SW 1271 (cell line): ENCODE data around the gene RNF169.
"Not testable (repeated sequence)": the region's sequence is repeated elsewhere in the genome, so short reads cannot be mapped to it uniquely, and the experiment has no call there.

Experiments
- DNase-seq, 2 experiments: peaks; one replicate each; lab custom pipeline; 2025; lab: John Stamatoyannopoulos, UW

The RNF169 gene

GRCh38 chr11:74820763-74821162 lies 72.1 kb downstream of the RNF169 start:
- peak; percentile 52 to 68 for DNase-seq

GRCh38 chr11:74822170-74822569 lies 73.5 kb downstream of the RNF169 start:
- no peak for DNase-seq

DNA sequence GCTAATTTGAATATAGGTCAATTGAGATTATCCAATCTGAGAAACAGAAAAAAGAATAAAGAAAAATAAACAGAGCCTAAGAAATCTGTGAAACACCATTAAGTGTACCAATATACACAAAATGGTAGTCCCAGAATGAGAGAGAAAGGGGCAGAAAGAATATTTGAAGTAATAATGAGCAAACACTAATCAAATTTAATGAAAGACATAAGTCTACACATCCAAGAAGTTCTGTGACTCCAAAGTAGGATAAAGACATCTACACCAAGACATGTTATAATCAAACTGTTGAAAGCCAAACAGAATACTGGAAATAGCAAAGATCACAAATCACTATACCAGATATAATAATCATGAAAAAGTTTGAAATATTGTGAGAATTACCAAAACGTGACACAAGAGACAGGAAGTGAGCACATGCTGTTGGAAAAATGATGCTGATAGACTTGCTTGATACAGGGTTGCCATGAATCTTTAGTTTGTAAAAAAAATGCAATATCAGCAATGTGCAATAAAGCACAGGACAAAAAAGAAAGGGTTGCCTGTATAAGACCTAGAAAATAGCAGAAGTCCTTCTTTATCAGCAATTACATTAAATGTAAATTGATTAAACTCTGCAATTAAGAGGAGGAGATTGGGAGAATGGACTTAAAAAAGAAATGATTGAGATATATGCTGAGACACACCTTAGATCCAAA lies 75.8 kb downstream of the RNF169 start:
- no peak for DNase-seq

DNA sequence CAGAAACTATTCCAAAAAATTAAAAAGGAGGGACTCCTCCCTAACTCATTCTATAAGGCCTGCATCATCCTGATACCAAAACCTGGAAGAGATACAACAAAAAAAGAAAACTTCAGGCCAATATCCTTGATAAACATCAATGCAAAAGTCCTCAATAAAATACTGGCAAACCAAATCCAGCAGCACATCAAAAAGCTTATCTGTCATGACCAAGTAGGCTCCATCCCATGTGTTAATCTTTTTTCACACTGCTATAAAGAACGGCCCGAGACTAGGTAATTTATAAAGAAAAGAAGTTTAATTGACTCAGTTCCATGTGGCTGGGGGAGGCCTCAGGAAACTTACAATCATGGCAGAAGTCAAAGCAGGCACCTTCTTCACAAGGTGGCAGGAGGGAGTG lies 76.9 kb downstream of the RNF169 start:
- DNase-seq = not testable (repeated sequence)

DNA sequence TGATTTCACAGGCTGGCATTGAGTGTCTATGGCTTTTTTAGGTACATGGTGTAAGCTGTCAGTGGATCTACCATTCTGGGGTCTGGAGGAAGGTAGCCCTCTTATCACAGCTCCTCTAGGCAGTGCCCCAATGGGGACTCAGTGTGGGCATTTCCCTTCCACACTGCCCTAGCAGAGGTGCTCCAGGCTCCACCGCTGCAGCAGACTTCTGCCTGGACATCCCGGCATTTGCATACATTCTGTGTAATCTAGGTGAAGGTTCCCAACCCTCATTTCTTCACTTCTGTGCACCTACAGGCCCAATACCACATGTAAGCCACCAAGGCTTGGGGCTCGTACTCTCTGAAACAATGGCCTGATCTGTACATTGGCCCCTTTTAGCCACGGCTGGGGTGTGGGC lies 78.3 kb downstream of the RNF169 start:
- no peak for DNase-seq

DNA sequence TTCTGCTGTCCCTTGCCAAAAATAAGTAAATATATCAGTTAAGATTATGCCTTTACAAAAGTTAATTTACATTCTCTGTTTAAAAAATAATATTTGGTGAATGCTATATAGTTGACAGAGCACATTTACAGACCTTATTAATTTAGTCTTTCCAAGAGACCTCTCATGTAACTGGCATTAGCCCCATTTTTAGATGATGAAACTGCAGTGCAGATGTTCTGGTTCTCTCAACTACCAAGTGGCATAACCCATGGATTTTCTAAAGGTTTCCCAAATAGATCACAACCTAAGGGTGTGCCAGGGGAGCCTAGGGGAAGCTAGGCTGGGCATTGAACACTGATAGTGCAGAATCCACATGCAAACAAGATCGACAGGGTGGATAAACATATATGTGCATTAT lies 88.5 kb downstream of the RNF169 start:
- DNase-seq = no peak

GRCh38 chr11:74838188-74838587 lies 89.5 kb downstream of the RNF169 start:
- DNase-seq = no peak

GRCh38 chr11:74839446-74839845 lies 90.8 kb downstream of the RNF169 start:
- DNase-seq = no peak

DNA sequence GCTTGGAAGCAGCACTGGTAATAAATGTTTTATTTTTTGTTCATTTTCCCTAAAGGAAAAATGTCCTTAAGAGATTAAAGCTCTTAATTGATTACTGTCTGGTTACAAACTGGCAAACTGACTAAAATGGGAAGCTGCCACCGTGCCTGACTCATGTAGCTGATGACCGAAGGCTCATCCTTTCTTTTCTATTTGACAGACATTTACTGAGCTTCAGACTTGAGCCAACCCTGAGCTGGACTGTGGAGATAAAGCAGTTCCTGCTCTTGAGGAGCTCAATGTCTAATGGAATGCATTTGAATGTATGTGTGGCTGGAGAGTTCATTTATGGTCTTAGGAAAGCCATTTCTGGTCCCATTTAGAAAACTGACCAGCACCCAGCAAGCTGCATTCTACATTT lies 91.3 kb downstream of the RNF169 start:
- no peak for DNase-seq

- no peak for DNase-seq
Observed at GRCh38 chr11:74840486-74840885, 91.8 kb downstream of the RNF169 start.

GRCh38 chr11:74842967-74843366 lies 94.3 kb downstream of the RNF169 start:
- DNase-seq = no peak

DNA sequence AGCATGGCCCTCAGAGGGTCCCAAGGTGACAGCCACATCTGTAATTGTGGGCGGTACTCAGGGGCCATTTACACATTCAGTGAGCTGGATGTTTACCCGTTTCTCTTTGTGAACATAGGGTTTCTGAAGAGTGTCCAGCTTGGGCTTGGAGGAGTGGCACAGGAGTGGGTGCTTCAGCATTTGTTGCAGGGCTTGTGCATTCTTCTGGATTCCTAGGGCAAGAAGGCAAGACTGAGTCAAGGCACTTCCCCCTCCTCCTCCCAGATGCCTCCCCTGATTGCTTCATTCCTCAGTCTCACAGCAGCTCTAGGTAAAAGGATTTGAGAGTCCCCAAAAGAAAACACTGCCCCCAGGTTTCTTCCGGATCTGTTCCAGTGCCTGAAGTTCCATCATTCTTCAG lies 95.4 kb downstream of the RNF169 start:
- DNase-seq = no peak

DNA sequence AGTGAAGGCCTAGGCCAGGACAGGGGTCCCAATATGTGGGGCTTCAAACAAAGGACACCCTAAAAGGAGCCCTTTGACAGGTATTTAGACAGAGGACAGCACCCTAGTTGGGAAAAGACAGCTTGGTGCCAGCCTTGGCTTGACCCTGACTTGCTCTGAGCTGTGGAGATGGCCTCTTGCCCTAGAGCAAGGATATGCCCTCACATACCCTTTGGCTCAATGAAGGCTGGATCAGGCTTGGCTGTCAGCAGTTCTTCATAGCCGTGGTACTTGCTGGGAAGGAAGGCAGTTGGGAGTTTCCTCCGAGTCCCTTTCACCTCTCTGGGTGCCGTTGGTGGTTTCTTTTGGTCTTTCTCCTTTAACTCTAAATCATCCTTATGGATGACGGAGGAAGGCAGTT lies 96.2 kb downstream of the RNF169 start:
- DNase-seq = no peak

DNA sequence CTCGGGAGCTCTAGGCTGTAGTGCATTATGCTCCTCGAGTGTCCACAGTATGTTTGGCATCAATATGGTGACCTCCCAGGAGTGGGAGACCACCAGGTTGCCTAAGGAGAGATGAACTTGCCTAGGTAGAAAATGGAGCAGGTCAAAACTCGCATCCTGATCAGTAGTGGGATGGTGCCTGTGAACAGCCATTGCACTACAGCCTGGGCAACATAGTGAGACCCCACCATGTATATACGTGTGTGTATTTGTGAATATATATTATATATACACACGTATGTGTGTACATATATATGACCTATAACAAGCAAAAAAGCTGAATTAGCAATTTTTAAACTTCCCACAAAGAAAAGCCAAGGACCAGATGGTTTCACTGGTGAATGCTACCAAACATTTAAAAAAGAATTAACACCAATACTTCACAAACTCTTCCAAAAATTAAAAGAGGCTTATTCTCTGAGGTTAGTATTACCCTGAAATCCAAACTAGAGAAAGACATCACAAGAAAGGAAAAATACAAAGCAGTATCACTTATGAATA lies 97.4 kb downstream of the RNF169 start:
- no peak for DNase-seq

DNA sequence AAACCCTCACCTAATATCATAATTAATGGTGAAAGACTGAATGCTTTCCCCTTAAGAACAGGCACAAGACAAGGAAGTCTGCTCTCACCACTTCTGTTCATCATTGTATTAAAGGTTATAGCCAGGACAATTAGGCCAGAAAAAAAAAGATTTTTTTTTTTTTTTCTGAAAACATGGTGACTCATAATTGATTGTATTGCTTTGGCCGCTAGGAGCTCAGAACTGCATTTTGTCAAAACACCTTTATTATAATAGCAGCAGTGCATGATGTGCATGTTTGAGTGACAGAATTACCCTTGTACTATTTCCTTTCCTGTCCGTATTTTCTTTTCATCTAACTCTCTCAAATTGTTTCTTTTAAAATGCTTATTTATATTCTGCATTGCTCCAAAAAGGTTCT lies 98.1 kb downstream of the RNF169 start:
- DNase-seq = no peak

GRCh38 chr11:74847395-74847794 lies 98.7 kb downstream of the RNF169 start:
- no peak for DNase-seq

- DNase-seq = no peak
Observed at GRCh38 chr11:74847895-74848294, 99.2 kb downstream of the RNF169 start.

GRCh38 chr11:74849525-74850391 lies 101.1 kb downstream of the RNF169 start:
- DNase-seq = no peak

GRCh38 chr11:74853223-74853622 lies 104.6 kb downstream of the RNF169 start:
- DNase-seq = no peak

DNA sequence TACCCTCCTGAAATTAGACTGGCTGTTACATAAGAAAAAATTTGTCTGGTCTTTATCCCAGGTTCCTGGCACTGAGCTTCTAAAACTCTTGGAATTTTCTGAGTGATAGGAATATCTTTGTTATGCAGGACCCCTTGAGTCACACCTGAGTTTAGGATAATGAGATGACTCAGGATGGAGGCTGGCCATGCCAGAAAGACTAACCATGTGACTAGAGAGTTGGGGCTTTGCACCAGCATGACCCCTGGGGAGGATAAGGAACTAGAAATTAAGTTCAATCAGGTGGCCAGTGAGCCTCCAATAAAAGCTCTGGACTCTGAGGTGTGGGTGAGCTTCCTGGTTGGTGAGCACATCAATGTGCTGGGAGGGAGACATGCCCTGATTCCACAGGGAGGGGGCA lies 112.1 kb downstream of the RNF169 start:
- no peak for DNase-seq

DNA sequence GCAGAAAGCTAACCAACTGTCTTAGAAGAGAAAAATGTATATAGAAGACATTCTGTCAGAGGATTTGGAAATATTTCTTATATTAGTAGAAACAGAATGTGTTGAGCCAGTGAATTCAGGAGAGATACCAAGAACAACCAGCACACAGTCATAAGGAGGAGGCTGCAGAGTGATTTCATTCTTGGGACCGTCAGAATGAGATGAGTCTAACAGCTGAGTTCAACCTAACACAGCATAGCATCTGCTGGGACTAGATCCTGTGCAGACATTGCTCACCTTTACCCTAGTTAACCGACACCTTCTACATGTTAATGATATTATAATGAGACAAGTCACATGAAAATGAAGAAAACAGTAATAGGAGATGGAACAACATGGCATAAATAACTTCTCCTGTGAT lies 114.8 kb downstream of the RNF169 start:
- DNase-seq = no peak

DNA sequence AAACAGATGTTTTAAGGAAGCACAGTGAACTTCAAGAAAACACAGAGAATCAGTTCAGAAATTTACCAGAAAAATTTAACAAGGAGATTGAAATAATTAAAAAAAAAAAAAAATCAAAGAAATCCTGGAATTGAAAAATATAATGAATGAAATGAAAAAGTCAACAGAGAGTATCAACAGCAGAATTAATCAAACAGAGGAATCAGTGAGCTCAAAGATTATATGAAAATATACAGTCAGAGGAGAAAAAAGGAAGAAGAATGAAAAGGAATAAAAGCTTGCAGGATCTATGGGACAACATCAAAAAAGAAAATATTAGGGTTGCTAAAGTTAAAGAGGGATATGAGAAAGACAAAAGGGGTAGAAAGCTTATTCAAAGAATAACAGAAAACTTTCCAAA lies 117.9 kb downstream of the RNF169 start:
- no peak for DNase-seq

DNA sequence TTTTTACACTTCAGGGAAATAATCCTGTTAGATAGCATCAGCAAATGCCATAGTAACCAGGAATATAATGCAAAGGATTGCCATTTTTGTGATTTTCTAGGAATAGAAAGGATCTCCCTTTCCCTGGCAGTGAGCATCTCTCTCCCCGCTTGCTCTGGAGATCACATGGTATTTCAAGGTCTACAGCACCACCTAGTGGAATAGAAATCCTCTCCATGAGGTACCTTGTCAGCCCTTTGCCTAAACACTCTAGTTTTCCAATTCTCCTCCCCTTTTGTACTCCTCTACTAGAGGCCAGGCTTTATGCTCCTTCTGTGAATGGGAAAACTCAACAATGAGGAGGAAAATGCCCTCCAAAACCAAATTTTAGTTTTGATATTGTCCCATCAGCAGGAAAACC lies 121.8 kb downstream of the RNF169 start:
- DNase-seq = peak in 1 of 2 experiments; percentile 21
